Central memory CD8-positive, alpha-beta T cell (primary cell): Measurements from ENCODE around the gene THAP2.

Source experiments
- ATAC-seq: fragments of 150-1000 bp; cut with Tn5 transposase; replicated peaks from 2 replicates; pipeline ENCODE4 v1.10.0; 2022; ENCODE audit warnings: mild to moderate bottlenecking, moderate FRiP score, moderate number of reproducible peaks; ENCODE audit not compliant: poor library complexity, severe bottlenecking; ENCODE audit errors: extremely low read depth
- DNase-seq, 2 donors: peaks; one replicate each; pipeline ENCODE4 v3.0.0; 2021; ENCODE audit warnings: low spot score in 2 of 2
- H3K27ac Mint-ChIP-seq: one replicate; pipeline ENCODE4 v1.8.0; 2022; ENCODE audit warnings: low read depth, mild to moderate bottlenecking, moderate library complexity, mixed read lengths
- H3K27me3 Mint-ChIP-seq: one replicate; pipeline ENCODE4 v1.8.0; 2022; ENCODE audit warnings: mixed read lengths
- H3K36me3 Mint-ChIP-seq: one replicate; pipeline ENCODE4 v1.8.0; 2022; ENCODE audit warnings: mild to moderate bottlenecking, moderate library complexity, mixed read lengths; ENCODE audit not compliant: insufficient read depth
- H3K4me1 Mint-ChIP-seq: one replicate; pipeline ENCODE4 v1.8.0; 2022; ENCODE audit warnings: mixed read lengths
- H3K4me3 Mint-ChIP-seq: one replicate; pipeline ENCODE4 v1.8.0; 2022; ENCODE audit warnings: mild to moderate bottlenecking, moderate library complexity, mixed read lengths
- H3K9me3 Mint-ChIP-seq: one replicate; pipeline ENCODE4 v1.8.0; 2022; ENCODE audit warnings: mixed read lengths

The THAP2 gene

DNA sequence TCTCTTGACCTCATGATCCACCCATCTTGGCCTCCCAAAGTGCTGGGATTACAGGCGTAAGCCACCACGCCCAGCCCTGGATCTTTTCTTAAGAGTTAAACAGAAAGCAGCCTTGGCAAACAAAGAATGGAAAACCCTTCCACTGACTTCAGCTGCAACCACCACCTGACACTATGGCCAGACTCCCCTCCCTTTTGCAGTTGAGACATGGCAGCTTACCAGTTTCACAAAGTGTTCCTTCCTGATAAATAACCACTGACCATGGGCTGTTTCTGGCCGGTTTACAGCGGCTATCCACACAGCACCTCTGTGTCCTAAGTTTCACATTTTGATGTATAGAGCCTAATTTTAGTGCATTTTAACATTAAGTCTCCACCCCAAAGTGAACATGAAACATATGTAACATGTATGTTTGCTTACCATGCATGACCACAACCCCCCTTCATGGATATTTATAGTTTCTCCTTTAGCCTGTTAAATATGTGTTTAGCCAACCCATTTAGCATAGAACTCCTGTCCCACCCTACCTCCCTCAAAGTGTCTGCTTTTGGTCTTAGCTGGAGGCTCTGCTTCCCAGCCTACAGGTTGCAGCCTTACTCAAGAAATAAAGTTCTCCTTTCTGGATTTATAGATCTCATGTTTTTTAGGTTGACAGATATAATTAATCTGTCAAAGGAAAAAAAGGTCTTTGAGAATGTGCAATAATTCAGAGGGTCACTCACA, 57.8 kb downstream of the THAP2 start:
- Mint-ChIP-seq H3K4me3 (no peak overlapping the region), H3K9me3 (no peaks in the 10 kb centered on the region), H3K27ac (no peak overlapping the region), H3K36me3 (no peaks in the 10 kb centered on the region), H3K4me1 (no peaks in the 10 kb centered on the region), H3K27me3 (peaks cover 26% of the 10 kb centered on the region)
- ATAC-seq (no peak), DNase-seq (no peak)

DNA sequence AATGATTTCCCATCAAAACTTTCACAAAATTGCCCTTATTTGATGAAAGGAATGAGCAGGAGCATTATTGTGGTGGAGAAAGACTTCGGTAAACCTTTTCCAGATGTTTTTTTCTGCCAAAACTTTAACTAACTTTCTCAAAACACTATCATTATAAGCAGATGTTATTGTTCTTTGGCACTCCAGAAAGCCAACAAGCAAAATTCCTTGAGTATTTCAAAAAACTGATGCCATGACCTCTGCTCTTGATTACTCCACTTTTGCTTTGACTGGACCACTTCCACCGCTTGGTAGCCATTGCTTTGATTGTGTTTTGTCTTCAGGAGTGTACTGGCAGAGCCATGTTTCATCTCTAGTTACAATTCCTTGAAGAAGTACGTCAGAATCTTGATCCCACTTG, 60.9 kb downstream of the THAP2 start:
- DNase-seq, result no peak
- ATAC-seq, result no peak

DNA sequence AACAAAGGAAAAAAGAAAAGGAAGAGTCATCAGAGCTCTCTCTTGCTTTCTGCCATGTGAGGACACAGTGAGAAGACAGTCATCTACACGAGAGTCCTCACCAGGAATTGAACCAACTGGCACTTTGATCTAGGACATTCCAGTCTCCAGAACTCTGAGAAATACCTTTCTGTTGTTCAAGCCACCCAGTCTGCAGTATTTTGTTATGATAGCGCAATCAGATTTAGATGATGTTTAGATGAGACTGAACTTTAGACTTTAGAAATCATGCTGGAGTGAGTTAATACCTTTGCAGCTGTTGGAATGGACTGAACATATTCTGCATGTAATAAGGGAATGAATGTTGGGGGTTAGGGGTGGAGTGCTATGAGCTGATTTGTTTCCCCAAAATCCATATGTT, 62.4 kb downstream of the THAP2 start:
- no peak for ATAC-seq
- H3K4me1 Mint-ChIP-seq, result no peaks in the 10 kb centered on the region
- H3K9me3 Mint-ChIP-seq, result no peaks in the 10 kb centered on the region
- no peak for DNase-seq
- H3K27ac Mint-ChIP-seq, result no peak overlapping the region
- H3K4me3 Mint-ChIP-seq, result no peak overlapping the region
- H3K36me3 Mint-ChIP-seq, result no peaks in the 10 kb centered on the region
- peaks cover 16% of the 10 kb centered on the region for H3K27me3 Mint-ChIP-seq

More for the DNA sequence above, 60.9 kb downstream of the THAP2 start:
- Mint-ChIP-seq H3K27ac (no peak overlapping the region), H3K4me1 (no peaks in the 10 kb centered on the region), H3K27me3 (peaks cover 16% of the 10 kb centered on the region), H3K4me3 (no peak overlapping the region), H3K9me3 (no peaks in the 10 kb centered on the region), H3K36me3 (no peaks in the 10 kb centered on the region)

DNA sequence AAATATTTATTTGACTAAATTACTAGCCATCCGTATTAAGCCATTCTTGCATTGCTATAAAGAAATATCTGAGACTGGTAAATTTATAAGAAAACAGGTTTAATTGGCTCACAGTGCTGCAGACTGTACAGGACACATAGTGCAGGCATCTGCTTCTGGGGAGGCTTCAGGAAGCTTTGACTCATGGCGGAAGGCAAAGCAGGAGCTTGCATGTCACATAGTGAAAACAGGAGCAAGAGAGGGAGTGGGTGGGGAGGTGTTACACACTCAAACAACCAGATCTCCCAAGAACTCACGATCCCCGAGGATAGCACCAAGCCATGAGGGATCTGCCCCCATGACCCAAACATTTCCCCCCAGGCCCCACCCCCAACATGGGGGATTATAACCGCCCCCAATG, 63.9 kb downstream of the THAP2 start:
- Mint-ChIP-seq H3K4me3 (no peak overlapping the region), H3K27me3 (peaks cover 16% of the 10 kb centered on the region), H3K36me3 (no peaks in the 10 kb centered on the region), H3K4me1 (no peaks in the 10 kb centered on the region), H3K9me3 (no peaks in the 10 kb centered on the region), H3K27ac (no peak overlapping the region)
- ATAC-seq, result no peak
- no peak for DNase-seq
